Measurements from ENCODE around the gene MAP3K2.

Gene MAP3K2

DNA sequence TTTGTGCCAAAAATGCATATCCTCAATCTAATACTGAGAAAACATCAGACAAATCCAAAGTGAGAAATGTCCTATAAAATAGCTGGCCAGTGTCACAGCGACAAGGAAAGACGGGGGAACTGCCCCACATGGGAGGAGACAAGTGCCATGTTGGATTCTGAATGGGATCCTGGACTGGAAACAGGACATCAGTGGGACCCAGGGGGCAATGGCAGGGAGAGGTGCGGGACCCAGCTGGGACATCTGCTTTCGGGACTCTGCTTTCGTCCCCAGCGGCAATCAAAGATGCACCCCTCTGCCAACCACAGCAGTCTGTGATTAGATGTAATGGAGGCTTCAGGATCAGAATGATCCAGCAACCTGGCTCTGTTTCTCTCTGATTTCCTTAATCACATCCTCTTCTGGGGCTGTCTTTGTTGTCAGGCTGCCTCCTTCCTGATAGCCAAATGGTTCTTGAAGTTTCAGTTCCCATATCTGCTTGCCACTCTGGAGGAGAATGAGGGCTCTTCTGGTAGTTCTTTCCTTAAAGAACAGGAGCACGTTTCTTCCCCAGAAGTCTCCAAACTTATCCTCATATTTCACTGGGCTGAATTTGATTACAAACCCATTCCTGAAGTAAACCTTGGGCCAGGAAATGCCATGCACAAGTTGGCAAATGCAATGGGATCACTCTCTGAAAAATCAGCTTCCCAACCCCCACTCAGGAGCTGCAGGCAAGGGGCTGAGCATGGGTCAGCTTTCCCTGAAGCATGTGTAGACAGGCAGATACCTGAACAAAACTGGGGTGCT, 16.9 kb upstream of the MAP3K2 start:
- Histone ChIP-seq H3K4me3 (ENCODE audit: low read depth, low read length) (no peak overlapping the region), H3K9me3 (ENCODE audit: control insufficient read depth, insufficient read depth, low read depth, low read length) (no peaks in the 10 kb centered on the region), H3K27ac (ENCODE audit: low read depth, low read length) (no peak overlapping the region), H3K36me3 (ENCODE audit: control insufficient read depth, insufficient read depth, low read length) (no peaks in the 10 kb centered on the region), H3K27me3 (ENCODE audit: control insufficient read depth, insufficient read depth, low read length) (no peaks in the 10 kb centered on the region), H3K4me1 (ENCODE audit: control insufficient read depth, insufficient read depth, low read length) (peaks cover 45% of the 10 kb centered on the region), H3K9ac (ENCODE audit: low read length) (no peak overlapping the region)

DNA sequence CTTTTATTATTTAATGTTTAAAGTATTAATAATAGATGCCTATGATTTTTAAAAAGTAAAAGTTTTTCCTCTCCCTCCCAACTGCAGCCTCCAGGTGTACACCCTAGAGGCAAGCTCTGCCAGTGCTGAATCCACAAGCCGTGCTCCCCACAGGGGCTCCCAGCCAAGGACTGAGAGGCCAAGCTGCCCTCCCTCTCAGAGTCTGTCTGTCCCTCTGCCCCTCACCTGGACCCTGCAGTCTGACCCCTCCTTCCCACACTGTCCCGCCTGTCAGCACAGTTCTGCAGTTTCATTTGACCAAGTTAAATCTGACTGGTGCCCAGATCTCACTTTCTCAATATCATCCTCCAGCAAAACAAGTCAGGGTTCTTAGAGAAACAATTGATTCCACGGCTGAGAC, 15.7 kb upstream of the MAP3K2 start:
- peaks cover 40% of the 10 kb centered on the region for H3K4me1 ChIP-seq (ENCODE audit: control insufficient read depth, insufficient read depth, low read length)

DNA sequence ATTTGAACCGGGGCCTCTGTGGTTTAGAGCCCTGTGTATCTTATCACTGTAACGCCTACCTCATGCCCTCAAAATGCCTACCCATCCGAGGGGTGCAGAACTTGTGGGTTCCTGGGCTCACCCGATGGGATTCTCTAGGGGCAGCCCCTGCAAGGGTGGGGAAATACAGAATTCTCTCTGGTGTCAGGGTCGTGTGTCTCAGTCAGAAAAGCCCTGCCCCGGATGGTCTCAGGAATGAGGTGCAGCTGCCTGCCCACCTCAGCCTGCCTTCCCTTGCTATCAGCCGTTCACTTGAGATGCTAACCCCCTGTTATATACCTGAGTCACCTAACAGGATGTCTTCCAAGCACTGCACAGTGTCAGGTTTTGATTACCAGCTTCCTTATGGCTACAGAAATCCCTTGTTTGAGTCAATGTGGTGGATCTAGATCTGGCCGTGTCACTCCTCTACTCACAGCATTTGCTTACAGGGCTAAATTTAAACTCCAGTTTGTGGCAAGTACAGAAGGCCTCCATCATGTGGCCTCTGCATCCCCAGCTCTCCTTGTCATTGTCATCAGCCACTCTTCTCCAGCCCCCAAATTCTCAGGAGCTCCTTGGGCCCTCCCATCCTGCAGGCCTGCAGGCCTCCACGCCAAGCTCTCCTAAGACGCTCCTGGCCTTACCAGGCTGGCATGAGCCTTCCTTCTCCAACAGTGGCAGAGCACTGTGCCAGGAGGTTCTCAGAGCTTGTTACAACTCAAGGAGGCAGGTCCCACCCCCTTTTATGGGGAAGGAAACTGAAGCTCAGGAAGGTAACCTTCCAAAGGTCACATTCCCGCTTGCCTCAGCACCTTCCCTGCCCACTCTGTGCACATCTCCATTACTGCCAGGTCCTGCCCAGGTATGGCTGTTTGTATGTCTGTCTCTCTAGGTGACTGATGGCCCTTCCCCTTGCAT, 14.3 kb upstream of the MAP3K2 start:
- Histone ChIP-seq H3K27me3 (ENCODE audit: control insufficient read depth, insufficient read depth, low read length) (no peaks in the 10 kb centered on the region), H3K9ac (ENCODE audit: low read length) (no peak overlapping the region), H3K36me3 (ENCODE audit: control insufficient read depth, insufficient read depth, low read length) (no peaks in the 10 kb centered on the region), H3K27ac (ENCODE audit: low read depth, low read length) (no peak overlapping the region), H3K4me1 (ENCODE audit: control insufficient read depth, insufficient read depth, low read length) (peaks cover 44% of the 10 kb centered on the region; the same call in 1 of the 2 replicates), H3K4me3 (ENCODE audit: low read depth, low read length) (no peak overlapping the region), H3K9me3 (ENCODE audit: control insufficient read depth, insufficient read depth, low read depth, low read length) (no peaks in the 10 kb centered on the region)

More for the DNA sequence above, 15.7 kb upstream of the MAP3K2 start:
- Histone ChIP-seq H3K9me3 (ENCODE audit: control insufficient read depth, insufficient read depth, low read depth, low read length) (no peaks in the 10 kb centered on the region), H3K27me3 (ENCODE audit: control insufficient read depth, insufficient read depth, low read length) (no peaks in the 10 kb centered on the region), H3K27ac (ENCODE audit: low read depth, low read length) (no peak overlapping the region), H3K9ac (ENCODE audit: low read length) (no peak overlapping the region), H3K36me3 (ENCODE audit: control insufficient read depth, insufficient read depth, low read length) (no peaks in the 10 kb centered on the region), H3K4me3 (ENCODE audit: low read depth, low read length) (no peak overlapping the region)

DNA sequence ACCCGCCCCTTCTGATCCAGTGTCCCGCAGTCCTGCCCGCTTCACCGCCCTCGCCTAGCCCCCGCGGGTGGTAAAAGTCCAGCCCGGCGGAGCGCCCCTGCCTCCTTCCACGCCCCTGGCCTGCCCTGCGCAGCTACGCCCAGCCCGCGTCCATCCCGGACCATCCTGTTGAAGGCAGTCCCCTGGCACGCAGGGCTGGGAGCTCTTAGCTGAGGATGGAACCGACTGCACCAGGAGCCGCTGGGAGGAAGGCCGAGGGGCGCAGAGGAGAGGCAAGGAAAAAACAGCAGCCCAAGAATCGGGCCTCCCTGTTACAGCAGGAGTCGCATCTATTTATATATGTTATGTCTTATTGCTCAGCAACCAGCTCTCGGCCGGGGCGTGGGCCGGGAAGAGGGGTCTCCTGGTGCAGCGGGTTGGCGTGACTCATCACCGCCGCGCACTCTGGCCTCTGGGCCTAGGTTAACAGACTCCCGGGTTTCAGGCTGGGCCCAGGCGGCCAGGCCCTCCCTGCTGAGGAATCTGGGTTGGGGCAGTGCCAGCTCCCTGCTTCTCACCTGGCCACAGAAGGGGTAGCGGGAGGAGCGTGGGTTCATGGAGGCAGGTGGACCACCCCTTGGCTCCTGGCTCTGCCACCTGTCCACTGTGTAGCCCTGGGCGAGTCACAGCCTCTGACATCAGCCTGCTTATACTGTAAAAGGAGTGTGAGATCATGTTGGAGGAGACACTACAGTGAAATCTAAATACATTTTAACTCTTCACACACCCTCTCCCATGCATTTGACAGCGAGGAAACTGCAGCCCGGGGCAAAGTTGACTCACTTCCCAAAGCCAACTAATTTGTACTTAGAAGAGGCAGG, 13.4 kb upstream of the MAP3K2 start:
- H3K4me3 ChIP-seq (ENCODE audit: low read depth, low read length) = no peak overlapping the region

DNA sequence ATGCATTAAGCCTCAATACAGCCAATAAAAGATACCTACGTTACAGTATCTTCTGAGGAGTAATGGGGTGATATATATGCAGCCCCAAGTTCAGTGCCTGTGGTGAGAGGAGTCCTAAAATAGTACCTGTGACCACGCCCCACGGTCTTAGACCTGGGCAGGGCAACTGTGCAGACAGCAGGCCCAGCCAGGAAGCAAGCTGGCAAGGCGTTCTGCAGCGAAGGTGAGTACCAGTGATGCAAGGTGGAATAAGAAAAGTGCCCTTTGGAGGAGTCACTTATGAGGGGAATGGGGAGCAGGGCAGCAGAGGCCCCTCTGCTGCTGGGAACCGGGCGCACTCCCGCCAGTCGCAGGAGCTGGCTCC, 12.7 kb upstream of the MAP3K2 start:
- Histone ChIP-seq H3K27me3 (ENCODE audit: control insufficient read depth, insufficient read depth, low read length) (no peaks in the 10 kb centered on the region), H3K9ac (ENCODE audit: low read length) (no peak overlapping the region), H3K9me3 (ENCODE audit: control insufficient read depth, insufficient read depth, low read depth, low read length) (no peaks in the 10 kb centered on the region), H3K27ac (ENCODE audit: low read depth, low read length) (no peak overlapping the region), H3K4me3 (ENCODE audit: low read depth, low read length) (no peak overlapping the region), H3K4me1 (ENCODE audit: control insufficient read depth, insufficient read depth, low read length) (peaks cover 40% of the 10 kb centered on the region; the same call in 1 of the 2 replicates), H3K36me3 (ENCODE audit: control insufficient read depth, insufficient read depth, low read length) (no peaks in the 10 kb centered on the region)

More for the DNA sequence above, 13.4 kb upstream of the MAP3K2 start:
- Histone ChIP-seq H3K27ac (ENCODE audit: low read depth, low read length) (no peak overlapping the region; the same call in 1 of the 2 replicates), H3K9ac (ENCODE audit: low read length) (peak overlapping the region; percentile 29), H3K36me3 (ENCODE audit: control insufficient read depth, insufficient read depth, low read length) (no peaks in the 10 kb centered on the region), H3K27me3 (ENCODE audit: control insufficient read depth, insufficient read depth, low read length) (no peaks in the 10 kb centered on the region), H3K4me1 (ENCODE audit: control insufficient read depth, insufficient read depth, low read length) (peaks cover 44% of the 10 kb centered on the region; the same call in 1 of the 2 replicates), H3K9me3 (ENCODE audit: control insufficient read depth, insufficient read depth, low read depth, low read length) (no peaks in the 10 kb centered on the region)

DNA sequence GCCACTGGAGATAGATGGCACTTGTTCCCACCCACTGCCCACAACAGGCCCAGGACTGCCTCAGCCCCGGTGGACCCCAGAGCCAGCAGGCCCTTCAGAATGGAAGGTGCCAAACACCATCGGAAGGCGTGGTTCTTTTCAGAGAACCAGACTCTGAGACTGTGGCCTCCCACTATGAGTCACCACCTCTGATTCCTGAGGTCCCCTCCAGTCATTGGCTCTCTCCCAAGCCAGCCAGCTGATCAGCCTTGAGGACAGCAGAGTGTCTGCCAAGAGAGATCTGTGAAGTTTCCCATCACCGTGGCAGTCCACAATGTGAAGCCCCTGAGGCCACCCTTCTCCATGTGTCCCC, 10.4 kb upstream of the MAP3K2 start:
- H3K9ac ChIP-seq (ENCODE audit: low read length) = no peak overlapping the region
- no peak overlapping the region for H3K27ac ChIP-seq (ENCODE audit: low read depth, low read length)
- no peaks in the 10 kb centered on the region for H3K27me3 ChIP-seq (ENCODE audit: control insufficient read depth, insufficient read depth, low read length)
- no peaks in the 10 kb centered on the region for H3K9me3 ChIP-seq (ENCODE audit: control insufficient read depth, insufficient read depth, low read depth, low read length)
- no peak overlapping the region for H3K4me3 ChIP-seq (ENCODE audit: low read depth, low read length)
- peaks cover 27% of the 10 kb centered on the region; the same call in 1 of the 2 replicates for H3K4me1 ChIP-seq (ENCODE audit: control insufficient read depth, insufficient read depth, low read length)
- no peaks in the 10 kb centered on the region for H3K36me3 ChIP-seq (ENCODE audit: control insufficient read depth, insufficient read depth, low read length)

DNA sequence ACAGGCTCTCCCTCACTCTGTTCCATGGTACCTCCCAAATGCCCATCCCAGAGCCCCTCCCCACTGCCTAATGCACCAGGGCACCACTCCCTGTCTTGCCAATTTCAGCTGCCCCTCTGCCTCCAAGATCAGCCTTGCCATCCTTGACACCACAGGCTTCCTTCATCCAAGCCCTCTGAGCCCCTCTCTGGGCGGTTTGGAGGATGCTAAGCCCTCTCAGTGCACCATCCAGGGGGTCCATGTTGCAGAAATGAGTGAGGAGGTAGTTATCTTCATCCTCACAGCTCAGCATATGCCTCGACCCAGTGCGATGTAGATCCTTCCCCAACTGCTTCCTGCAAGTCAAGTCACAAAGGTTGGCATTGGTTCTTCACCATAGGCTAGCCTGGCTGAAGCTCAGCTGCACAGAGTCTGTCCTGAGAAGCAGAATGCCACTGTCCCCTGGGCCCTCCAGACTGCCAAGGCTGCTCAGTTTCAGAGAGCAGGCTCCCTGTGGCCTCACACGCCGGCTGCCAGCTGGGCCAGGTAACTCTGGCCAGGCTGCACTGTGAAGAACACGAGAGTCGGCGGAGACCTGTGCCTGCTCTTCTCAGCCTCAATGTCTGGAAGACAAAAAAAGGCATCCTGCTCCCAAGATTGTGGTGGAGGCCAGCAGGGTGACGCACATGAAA, 9.9 kb upstream of the MAP3K2 start:
- Histone ChIP-seq H3K4me3 (ENCODE audit: low read depth, low read length) (no peak overlapping the region), H3K9ac (ENCODE audit: low read length) (no peak overlapping the region), H3K36me3 (ENCODE audit: control insufficient read depth, insufficient read depth, low read length) (no peaks in the 10 kb centered on the region), H3K27me3 (ENCODE audit: control insufficient read depth, insufficient read depth, low read length) (no peaks in the 10 kb centered on the region), H3K4me1 (ENCODE audit: control insufficient read depth, insufficient read depth, low read length) (peaks cover 27% of the 10 kb centered on the region; the same call in 1 of the 2 replicates), H3K9me3 (ENCODE audit: control insufficient read depth, insufficient read depth, low read depth, low read length) (no peaks in the 10 kb centered on the region), H3K27ac (ENCODE audit: low read depth, low read length) (no peak overlapping the region)

DNA sequence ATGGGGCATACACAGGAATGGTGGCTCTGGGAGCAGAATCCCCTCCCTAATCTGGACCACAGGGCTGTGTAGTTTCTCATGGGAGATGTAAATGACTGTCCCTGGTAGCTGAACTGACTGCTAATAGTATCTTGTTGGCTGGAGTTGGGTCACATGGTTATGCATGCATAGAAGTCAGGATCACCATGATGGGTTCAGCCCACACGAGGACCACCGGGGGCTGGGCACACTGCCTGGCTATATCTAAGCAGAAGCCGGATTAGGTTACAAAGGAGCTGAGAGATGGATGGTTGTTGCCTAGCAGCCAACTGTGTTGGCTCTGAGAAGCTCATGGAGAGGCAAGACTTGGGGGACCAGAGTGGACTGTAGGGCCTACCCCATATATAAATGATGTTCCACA, 6.7 kb upstream of the MAP3K2 start:
- no peak overlapping the region for H3K4me3 ChIP-seq (ENCODE audit: low read depth, low read length)
- no peaks in the 10 kb centered on the region for H3K9me3 ChIP-seq (ENCODE audit: control insufficient read depth, insufficient read depth, low read depth, low read length)
- no peak overlapping the region for H3K27ac ChIP-seq (ENCODE audit: low read depth, low read length)
- H3K9ac ChIP-seq (ENCODE audit: low read length) = no peak overlapping the region
- no peaks in the 10 kb centered on the region for H3K36me3 ChIP-seq (ENCODE audit: control insufficient read depth, insufficient read depth, low read length)
- H3K27me3 ChIP-seq (ENCODE audit: control insufficient read depth, insufficient read depth, low read length) = no peaks in the 10 kb centered on the region
- peaks cover 10% of the 10 kb centered on the region; the same call in 1 of the 2 replicates for H3K4me1 ChIP-seq (ENCODE audit: control insufficient read depth, insufficient read depth, low read length)

DNA sequence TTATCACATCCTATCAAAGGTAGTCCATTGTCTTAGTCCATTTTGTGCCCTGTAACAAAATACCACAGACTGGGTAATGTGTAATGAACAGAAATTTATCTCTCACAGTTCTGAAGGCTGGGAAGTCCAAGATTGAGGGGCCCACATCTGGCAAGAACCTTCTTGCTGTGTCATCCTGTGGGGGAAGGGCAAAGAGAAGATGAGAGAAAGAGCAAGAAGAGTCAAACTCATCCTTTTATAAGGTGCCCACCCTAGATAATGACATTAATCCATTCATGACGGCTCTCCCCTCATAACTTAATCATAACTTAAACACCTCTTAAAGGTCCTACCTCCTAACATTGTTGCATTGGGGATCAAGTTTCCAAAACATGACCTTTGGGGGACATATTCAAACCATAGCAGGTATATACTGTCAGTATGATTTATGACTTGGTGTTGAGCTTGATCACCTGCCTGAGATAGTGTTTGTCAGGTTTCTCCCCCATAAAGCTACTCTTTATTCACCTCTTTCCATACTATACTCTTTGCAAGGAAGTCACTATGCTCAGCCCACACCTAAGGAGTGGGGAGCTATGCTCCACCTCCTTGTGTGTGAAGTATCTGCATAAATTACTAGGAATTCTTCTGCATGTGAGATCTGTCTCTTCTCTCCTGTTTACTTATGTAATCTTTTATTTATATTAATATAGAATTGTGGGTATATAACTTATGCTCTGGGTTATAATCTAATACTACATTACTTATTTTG, 5.2 kb upstream of the MAP3K2 start:
- H3K27ac ChIP-seq (ENCODE audit: low read depth, low read length) = no peak overlapping the region
- no peak overlapping the region for H3K9ac ChIP-seq (ENCODE audit: low read length)
- H3K36me3 ChIP-seq (ENCODE audit: control insufficient read depth, insufficient read depth, low read length) = no peaks in the 10 kb centered on the region
- no peaks in the 10 kb centered on the region for H3K27me3 ChIP-seq (ENCODE audit: control insufficient read depth, insufficient read depth, low read length)
- no peaks in the 10 kb centered on the region for H3K9me3 ChIP-seq (ENCODE audit: control insufficient read depth, insufficient read depth, low read depth, low read length)
- peaks cover 14% of the 10 kb centered on the region for H3K4me1 ChIP-seq (ENCODE audit: control insufficient read depth, insufficient read depth, low read length)
- H3K4me3 ChIP-seq (ENCODE audit: low read depth, low read length) = no peak overlapping the region
